ENCODE measurements around the gene TNFRSF19.

Gene TNFRSF19

GRCh38 chr13:23631311-23632047 is 61.3 kb downstream of the TNFRSF19 start:
- DNase-seq (ENCODE audit: low spot score): no peak
- Histone ChIP-seq H3K4me3 (no peak overlapping the region), H3K27ac (no peak overlapping the region)
- TF ChIP-seq, protein P1, sequence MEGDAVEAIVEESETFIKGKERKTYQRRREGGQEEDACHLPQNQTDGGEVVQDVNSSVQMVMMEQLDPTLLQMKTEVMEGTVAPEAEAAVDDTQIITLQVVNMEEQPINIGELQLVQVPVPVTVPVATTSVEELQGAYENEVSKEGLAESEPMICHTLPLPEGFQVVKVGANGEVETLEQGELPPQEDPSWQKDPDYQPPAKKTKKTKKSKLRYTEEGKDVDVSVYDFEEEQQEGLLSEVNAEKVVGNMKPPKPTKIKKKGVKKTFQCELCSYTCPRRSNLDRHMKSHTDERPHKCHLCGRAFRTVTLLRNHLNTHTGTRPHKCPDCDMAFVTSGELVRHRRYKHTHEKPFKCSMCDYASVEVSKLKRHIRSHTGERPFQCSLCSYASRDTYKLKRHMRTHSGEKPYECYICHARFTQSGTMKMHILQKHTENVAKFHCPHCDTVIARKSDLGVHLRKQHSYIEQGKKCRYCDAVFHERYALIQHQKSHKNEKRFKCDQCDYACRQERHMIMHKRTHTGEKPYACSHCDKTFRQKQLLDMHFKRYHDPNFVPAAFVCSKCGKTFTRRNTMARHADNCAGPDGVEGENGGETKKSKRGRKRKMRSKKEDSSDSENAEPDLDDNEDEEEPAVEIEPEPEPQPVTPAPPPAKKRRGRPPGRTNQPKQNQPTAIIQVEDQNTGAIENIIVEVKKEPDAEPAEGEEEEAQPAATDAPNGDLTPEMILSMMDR (IDR thresholded peaks at IDR 0.05): no peak

- Histone ChIP-seq H3K27ac (no peak overlapping the region), H3K4me3 (no peak overlapping the region)
- TF ChIP-seq, protein P1 (IDR thresholded peaks at IDR 0.05): no peak
- DNase-seq (ENCODE audit: low spot score): no peak
Observed at GRCh38 chr13:23632048-23632582, 61.9 kb downstream of the TNFRSF19 start.

- TF ChIP-seq, protein P1 (IDR thresholded peaks at IDR 0.05): no peak
- DNase-seq (ENCODE audit: low spot score): no peak
Observed at GRCh38 chr13:23632741-23633140, 62.5 kb downstream of the TNFRSF19 start.

DNA sequence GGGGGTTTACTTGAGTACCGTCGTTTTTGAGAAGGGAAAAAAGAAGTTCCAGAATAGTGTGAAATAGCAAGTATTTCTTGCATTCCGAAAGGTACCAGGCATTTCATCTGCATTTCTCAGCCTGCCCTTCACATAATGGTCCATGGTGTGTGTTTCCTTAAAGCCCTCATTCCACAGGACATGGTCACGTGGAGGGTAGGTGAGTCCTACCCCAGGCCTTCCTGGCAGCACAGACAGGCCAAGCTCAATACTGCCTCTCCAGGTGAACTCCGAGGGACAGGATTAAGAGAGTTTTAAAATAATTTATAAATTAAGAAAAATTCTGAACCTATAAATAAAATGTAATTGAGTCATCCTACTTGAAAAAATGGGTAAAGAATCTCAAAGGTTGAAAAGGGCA is 64.7 kb downstream of the TNFRSF19 start:
- TF ChIP-seq, protein P1 (IDR thresholded peaks at IDR 0.05): no peak
- Histone ChIP-seq H3K27ac (no peak overlapping the region), H3K4me3 (no peak overlapping the region)
- no peak for DNase-seq (ENCODE audit: low spot score)

More at GRCh38 chr13:23632741-23633140, 62.5 kb downstream of the TNFRSF19 start:
- Histone ChIP-seq H3K4me3 (no peak overlapping the region), H3K27ac (no peak overlapping the region)

GRCh38 chr13:23636360-23636759 is 66.1 kb downstream of the TNFRSF19 start:
- Histone ChIP-seq H3K4me3 (no peak overlapping the region), H3K27ac (no peak overlapping the region)
- DNase-seq (ENCODE audit: low spot score): no peak
- TF ChIP-seq, protein P1 (IDR thresholded peaks at IDR 0.05): no peak

- TF ChIP-seq, protein P1 (IDR thresholded peaks at IDR 0.05): no peak
- Histone ChIP-seq H3K4me3 (no peak overlapping the region), H3K27ac (no peak overlapping the region)
- DNase-seq (ENCODE audit: low spot score): no peak
Observed at GRCh38 chr13:23637829-23638228, 67.6 kb downstream of the TNFRSF19 start.

DNA sequence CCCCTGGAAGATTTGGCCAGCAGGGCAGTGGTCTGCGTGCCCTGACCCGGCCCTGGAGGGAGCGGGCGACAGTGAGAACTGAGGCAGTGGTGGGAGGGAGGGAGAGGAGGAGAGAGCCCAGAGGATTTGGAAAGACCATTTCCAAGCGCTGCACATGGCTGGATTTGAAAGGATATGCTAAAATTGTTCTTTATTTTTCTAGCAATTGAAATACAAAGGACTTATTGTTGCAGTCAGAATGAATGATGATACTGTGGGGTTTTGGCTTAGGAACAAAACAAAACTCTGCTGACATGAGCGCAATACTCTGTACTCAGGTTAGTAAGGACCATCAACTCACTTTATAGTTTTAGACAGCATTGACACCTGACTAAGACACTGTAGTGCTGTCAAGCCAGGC is 69.5 kb downstream of the TNFRSF19 start:
- no peak overlapping the region for H3K27ac ChIP-seq
- H3K4me3 ChIP-seq: no peak overlapping the region
- TF ChIP-seq, protein P1 (IDR thresholded peaks at IDR 0.05): no peak
- no peak for DNase-seq (ENCODE audit: low spot score)
